Effector CD4-positive, alpha-beta T cell (primary cell): ENCODE measurements around the gene LYRM4.
A peak's percentile ranks its signal among the peaks of the same experiment; 100 is the strongest.
"Not testable (repeated sequence)": the region's sequence is repeated elsewhere in the genome, so short reads cannot be mapped to it uniquely, and the experiment has no call there.

Experiments used
- DNase-seq: peaks from one replicate; pipeline ENCODE4 v3.0.0-alpha.2; 2020

LYRM4 gene

DNA sequence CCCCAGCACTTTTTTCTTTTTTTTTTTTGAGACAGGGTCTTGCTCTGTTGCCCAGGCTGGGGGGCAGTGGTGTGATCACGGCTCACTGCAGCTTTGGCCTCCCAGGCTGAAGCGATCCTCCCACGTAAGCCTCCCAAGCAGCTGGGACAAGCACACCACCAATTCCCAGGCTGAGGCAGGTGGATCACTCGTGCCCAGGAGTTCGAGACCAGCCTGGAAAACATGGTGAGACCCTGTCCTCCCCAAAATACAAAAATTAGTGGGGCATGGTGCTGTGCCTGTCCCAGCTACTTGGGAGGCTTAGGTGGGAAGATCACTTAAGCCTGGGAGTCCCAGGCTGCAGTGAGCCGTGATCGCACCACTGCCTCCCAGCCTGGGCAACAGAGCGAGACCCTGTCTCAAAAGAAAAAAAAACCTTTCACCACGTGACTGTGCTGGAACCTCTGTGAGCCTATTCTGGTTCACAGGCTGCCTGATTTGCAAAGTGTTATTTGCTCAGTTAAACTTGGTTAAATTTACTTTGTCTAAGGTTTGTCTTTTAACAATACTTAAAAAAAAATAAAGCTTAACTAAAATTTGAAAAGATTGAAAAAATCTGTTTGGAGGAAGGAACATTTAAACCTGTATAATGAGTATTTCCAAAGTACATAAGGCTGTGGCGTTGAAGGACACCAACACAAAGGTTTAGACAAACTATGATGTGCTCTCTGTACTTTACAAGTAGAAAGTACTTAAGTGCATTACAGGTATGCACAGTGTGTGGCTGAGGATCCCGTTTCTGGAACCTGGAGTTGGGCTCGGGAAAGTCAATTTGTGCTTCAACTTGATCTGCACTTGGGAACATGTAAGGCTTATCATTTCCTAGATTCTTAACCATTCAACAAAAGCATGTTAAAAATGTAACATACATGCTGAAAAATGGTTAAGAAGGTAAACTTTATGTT, 120.7 kb downstream of the LYRM4 start:
- no peak for DNase-seq

DNA sequence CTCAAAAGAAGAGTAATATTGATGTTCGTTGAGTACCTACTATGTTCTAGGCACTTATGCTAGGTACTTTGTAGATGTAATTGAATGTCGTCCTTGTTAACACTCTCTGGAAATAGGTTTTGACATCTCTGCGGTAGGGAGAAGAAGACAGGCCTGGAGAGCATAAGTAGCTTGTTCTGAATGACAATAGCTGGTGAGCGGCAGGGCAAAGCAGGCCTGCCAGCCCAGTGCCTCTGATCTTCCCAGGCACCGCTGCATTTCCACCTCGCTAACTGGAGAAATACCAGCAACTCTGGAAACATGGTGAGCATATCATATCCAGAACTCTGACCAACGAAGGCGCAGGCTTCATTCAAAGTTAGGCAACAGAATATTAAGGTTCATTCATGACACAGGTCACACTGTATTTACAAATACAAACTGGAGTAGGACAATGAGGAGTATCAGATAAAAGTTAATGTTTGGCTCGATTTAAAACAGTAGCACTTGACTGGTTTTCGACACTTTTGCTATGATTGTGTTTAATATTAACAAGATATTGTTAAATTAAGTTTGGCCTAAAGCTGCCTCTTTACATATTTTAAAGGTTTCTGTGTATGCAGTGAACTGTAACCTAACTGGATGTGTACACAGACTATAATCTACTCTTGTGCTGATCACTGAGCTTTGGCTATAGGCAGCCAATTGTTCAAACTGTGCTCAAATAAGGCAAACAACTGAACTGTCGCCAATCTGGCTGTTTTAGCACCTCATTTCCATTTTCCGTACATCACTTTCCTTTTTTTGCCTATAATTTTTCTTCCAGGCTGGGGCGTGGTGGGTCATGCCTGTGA, 121.5 kb downstream of the LYRM4 start:
- no peak for DNase-seq

DNA sequence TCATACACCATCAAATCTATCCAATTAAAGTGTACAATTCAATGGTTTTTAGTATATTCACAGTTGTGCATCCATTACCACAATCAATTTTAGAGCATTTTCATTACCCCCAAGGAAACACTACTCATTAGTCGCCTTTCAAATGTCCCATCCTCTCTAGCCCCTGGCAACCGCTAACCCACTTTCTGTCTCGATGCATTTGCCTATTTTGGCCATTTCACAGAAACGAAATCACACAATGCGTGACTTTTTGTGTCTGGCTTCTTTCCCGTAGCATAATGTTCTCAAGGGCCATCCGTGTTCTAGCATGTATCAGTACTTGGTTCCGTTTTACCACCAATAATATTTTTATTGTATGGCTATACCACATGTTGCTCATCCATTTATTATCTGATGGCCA, 123.9 kb downstream of the LYRM4 start:
- DNase-seq, result no peak

DNA sequence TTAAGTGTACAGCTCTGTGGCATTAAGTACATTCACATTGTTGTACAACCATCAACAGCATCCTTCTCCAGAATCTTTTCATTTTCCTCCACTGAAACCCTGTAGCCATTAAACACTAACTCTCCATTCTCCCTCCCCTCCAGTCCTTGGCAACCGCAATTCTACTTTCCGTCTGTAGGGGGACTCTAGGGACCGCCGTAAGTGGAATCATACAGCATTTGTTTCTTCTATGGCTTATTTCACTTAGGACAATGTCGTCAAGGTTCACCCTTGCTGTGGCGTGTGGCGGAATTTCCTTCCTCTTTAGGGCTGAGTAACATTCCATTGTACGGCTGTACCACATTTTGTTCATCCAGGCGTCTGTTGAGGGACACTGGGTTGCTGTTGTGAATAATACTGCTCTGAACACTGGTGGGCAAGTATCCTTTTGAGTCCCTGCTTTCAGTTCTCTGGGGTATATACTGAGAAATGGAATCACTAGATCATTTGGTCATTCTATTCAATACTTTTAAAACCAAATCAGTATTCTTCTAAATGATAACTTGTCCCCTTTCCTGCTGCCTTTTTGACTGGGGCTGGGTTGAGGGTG, 124.9 kb downstream of the LYRM4 start:
- DNase-seq, result peak; percentile 7

DNA sequence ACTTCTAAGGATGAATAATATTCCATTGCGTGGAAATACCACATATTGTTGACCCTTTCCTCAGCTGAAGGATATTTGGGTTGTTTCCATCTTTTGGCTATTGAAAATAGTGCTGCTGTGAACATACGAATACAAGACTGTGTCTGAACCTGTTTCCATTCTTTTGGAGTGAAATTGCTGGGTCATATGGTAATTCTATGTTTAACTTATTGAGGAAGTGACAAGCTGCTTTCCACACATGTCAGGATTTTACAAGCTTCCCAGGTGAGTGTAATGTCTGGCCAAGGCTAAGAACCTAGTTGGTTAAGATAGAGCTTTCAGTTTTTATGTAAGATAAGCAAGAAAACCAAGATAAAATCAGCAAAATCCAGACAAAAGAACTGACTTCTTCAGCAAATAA, 126.8 kb downstream of the LYRM4 start:
- DNase-seq, result no peak

DNA sequence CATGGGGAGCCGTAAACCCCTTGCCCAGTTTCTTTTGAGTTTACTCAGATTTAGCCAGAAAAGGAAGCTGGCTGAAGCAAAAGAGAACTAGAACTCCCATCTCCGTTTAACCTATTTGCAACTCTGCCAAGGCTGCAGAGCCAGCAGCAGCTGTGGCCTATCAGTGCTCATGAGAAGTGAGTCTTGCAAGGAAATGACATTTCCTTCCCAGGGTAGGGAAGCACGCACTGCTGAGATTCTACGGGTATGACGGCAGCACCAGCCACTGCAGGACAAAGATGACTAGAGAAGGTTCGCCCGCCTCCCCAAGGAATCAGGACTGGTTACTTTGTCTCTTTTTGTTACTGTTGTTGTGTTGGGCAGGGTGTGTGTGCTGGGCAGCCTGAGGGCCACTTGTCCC, 128.0 kb downstream of the LYRM4 start:
- DNase-seq, result no peak

DNA sequence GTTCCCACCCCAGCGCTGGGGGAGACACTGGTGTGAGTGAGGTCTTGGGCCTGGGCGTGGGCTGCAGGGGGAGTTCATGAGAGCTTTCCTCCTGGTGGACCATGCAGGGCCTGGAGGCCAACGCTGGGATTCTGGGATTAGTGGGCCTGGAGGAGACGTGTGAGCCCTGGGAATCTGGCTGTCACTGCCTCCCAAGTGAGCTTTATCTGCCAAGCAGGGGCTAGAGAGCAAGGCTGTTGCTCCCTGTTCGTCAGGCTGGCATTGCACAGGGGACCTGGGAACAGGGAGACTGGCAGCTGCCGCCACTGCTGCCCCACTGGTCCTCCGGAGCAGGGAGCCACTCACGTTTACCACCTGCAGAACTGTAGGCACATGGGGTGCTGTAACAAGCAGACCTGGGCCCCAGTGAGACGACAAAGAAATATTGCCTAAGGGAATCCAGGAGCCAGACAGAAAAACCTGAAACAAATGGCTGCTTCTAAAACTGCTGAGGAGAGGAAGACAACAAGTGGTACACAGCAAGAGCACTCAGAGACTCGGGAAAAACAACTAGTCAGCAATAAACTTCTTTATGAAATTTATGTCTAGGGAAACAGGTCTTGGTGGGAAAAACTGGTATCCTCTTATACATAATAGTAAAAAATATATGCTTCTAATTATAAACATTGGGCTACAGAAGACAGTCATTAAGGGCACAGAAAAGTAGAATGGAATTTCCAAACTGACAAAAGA, 130.4 kb downstream of the LYRM4 start:
- no peak for DNase-seq

DNA sequence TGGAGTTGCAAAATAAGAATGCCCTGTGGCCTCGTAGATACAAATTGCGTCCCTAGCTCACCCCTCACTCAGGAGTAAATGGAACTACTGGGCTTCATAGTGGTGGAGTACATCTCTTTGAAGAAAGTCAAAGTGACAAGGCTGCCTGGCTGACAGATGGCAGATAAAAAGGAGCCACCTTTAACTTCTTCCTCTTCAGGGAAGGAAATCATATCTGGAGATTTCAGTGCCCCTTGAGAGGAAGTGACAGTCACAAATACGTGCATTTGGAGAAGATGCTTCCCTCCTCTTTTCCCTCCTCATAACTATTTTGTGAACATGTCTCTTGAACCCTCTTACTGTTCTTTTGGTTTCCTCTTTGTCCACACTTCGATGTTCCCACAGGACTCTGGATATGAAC, 132.4 kb downstream of the LYRM4 start:
- no peak for DNase-seq

DNA sequence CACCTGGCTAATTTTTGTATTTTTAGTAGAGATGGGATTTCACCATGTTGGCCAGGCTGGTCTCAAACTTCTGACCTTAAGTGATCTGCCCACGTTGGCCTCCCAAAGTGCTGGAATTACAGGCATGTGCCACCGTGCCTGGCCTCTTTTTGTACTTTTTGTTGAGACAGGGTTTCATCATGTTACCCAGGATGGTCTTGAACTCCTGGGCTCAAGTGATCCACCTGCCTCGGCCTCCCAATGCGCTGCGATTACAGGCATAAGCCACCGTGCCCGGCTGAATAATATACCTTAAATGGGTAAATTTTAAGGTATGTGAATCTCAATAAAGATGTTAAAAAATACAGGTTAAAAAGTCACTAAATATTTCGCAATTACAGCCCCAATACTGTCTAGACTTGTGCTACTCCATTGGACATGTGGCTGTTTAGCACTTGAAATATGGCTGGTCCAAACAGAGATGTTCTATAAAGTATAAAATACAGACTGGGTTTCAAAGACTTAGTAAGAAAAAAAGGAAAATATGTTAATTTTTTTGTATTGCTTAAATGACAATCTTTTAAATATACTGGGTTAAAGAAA, 133.6 kb downstream of the LYRM4 start:
- no peak for DNase-seq

DNA sequence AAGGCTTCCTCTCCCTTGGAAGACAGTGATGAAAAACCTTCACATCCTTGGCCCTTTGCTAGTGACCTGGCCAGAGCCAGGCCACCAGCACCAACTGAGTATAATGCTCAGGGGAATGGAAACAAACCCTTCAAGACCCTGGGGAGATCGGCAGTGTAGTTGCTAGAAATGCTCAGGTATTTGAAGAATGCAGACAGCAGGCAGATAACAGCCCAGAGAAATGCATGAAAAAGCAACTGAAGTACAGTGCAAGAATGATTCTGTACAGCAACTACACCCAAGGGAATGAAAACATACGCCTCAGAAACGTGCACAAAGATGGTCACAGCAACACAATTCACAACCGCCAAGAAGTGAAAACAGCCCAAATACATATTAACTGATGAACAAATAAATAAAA, 134.5 kb downstream of the LYRM4 start:
- no peak for DNase-seq

DNA sequence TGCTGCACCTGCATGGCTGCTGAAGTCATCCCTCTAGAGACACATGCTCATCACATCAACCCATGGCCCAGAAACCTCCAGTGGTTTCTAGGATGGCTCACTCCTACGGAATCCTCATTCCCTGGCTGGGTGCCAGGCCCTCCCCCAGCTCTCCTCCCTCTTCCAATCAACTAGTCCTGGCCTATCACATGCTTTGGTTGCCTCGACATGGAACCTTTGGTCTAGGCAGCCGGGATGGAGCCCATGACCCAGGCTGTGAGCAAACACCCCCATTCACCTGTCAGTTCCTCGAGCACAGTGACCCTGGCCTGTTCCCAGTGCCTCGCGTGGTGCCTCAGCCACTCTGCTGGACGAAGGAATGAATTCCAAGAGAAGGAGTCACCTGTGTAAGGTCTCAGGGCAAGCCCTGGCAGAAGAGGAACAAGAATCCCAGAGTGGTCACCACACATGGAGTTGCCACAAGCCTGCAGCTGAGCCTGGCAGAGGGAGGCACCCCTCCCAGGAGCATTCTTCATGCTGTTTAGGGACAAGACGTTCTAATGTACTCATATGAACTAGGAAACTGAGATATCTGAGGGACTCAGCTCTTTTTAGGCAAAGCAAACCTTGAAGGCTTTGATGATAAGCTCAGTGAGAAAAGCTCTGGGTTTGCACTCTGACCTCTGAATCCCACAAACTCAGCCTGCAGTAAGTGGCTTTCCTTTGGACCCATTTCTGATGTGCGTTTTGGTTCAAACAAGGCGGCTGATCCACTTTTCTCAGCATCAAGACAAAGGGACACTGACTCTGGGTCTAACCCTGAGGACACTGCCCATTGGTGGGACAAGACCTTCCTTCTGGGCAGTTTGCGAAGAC, 135.4 kb downstream of the LYRM4 start:
- DNase-seq, result no peak

DNA sequence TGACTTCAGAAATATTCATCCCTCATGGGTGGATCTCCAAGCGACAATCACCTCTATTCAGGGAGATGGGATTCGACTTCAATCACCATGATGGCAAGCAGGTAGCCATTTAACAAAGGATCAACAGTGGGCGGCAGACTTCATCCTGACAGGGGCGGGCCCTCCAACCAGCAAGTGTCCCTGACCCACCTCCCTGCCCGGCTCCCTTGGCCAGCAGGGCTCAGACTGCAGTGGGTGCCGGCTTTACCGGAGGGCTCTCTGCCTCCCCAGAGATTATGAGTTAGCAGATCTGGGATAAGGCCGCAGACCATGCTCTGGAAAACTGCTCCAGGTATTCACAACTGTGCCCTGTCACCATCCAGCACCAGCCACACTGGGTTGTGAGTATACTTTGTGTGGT, 136.2 kb downstream of the LYRM4 start:
- DNase-seq, result no peak

DNA sequence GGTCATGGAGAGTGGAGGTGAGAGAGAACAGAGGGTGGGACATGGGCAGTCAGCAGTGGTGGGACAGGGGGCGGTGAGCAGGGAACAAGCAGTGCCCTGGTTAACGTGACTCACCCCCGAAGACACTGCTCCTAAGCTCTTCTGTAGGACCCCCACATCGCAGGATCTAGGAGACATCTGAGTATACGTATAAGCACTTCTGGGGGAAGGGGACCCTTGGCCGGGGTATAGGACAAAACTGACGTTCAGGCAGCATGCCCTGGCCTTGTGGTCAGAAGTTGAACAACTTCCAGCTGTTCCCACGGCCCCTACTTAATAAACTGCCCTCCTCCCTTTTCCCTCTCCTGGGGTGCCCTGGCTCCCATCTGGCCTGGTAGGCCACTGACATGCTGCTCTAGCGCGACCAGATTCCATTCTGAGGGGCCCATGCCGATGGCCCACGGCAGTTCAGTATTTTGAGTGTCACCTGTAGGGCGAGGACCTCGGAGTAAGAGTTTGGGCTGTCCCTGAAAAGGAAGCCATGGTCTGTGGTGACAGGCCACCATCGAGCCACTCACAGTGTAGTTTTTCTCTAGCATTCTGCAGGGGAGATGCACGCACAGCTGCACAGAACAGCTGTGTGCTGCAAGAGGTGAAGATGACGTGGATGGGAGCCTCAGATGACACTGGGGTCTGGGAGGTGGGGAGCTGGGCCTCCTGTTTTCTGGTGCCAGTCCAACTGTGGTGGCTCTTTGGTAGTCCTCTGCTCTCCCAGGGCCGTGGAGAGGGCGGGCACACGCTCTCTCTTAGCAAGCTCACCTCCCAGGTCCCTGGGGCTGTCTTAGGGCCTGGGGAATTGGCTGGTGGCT, 137.2 kb downstream of the LYRM4 start:
- no peak for DNase-seq

DNA sequence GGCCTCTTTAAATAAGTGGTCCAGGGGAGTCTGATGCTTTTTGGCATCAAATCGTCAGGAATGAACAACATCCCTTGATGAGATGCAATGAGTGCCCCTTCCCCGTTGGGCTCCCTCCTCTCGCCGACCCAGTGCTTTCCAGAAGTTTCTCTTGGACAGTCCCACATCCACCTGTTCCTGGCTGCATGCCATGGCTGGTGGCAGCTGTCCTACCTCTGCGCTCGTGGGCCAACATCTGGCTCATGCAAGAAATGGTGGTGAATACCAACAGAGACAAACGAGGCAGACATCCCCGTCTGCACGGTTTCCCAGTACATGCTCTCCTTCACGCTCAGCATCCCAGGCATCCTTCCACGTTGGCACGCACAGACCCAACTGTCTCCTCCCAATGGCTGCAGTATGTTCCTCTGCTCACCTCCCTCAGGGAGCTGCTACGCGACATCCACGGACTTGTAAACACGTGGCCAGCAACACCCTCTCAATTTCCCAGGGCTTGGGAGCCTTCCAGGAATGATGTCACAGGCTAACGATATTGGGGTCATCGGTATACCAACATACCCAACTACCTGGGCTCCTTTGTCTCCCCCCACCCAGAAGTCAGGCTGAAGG, 138.1 kb downstream of the LYRM4 start:
- no peak for DNase-seq

DNA sequence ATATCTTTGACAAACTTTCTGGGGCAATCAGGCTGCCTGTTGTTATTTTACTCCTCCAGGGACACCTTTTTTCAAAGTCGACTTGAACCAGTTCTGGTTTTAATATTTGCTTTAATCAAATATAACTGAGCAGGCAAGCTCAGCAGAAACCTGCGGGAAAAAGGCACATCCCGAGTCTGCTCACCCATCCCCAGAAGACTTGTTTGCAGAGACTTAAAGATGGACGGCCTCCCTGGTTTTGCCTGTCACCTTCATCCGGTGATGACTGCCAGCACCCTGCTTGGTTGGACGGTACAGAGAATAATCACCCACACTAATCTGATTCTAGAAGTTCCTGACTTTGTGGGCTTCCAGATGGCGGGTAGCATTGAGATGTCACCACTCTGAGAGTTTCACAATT, 138.8 kb downstream of the LYRM4 start:
- DNase-seq, result no peak

DNA sequence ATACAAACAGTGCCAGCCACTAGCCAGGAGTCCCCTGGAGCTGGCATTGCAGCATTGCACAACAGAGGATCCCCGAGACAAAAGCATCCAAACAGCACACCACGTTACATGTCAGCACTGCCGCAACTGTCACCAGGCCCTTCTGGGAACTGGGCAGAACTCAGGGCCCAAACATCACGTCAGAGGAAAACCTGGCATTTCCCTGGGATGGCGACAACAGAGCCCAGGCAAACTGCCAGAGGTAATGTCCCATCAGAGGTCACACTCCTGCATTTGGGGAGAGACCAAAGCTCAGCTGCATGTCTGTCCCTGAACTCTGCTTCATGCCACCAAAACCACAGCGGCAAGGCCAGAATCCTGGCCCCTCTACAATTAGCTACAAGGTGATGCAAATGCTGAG, 139.3 kb downstream of the LYRM4 start:
- DNase-seq, result no peak

DNA sequence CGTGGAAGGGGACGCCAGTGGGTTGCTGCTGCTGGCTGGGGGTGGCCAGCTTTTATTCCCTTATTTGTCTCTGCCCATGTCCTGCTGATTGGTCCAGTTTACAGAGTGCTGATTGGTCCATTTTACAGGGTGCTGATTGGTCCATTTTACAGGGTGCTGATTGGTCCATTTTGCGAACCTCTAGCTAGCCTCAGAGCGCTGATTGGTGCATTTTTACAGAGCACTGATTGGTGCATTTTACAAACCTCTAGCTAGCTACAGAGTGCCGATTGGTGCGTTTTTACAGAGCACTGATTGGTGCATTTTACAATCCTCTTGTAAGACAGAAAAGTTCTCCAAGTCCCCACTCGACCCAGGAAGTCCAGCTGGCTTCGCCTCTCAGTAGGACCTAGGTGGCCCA, 140.2 kb downstream of the LYRM4 start:
- not testable (repeated sequence) for DNase-seq

DNA sequence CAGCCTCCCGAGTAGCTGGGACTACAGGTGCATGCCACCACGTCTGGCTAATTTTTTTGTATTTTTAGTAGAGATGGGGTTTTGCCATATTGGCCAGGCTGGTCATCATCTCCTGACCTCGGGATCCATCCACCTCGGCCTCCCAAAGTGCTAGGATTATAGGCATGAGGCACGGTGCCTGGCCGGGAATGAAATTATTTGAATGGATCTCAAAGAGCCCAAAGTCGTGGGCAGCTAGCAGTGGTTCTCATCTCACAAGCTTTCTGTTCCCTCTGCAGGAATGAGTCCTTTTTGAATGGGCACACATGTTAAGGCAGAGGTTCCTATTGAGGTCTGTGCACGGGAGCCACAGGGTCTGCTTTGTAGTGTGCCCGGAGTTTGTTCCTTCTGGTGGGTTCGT, 140.7 kb downstream of the LYRM4 start:
- no peak for DNase-seq

DNA sequence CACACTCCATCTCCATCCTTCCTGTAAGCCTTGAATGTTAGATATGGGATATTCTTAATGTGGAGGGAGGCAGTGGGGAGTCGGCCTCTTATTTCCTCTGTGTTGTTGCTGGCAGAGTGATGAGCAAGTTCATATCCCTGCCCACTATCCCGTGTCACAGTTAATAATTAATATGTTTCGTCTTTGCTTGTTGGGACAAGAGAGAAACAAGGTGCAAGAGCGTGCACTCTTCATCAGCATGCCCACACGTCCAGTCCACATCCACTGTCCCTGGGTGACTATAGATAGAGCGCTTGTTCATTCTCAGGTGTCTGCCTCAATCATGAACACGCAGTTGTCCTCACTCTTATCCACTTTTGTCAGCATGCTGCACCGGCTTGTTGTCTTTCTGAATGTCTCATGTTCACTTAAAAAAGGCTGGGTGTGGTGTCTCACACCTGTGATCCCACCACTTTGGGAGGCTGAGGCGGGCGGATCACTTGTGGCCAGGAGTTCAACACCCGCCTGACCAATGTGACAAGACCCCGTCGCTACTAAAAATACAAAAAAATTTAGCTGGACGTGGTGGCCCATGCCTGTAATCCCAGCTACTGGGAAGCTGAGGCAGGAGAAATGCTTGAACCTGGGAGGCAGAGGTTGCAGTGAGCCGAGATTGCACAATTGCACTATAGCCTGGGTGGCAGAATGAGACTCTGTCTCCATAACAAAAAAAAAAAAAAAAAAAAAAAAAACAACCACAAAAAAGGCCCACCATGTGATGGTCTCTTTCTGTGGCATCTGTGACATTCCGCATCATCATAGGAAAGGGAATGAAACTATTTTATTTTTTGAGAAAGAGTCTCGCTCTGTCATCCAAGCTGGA, 141.4 kb downstream of the LYRM4 start:
- no peak for DNase-seq
